Transverse colon (tissue), 4 donors: ENCODE data around the gene KYNU.

Source experiments
- POLR2A ChIP-seq: fragments of 450-650 bp; IDR thresholded peaks from one replicate; pipeline ENCODE4 v1.6.1; 2016; ENCODE audit warnings: antibody characterized with exemption, mild to moderate bottlenecking, moderate library complexity
- POLR2AphosphoS5 ChIP-seq, 3 donors: sonication (generic); formaldehyde crosslinking; IDR thresholded peaks; one replicate each; pipeline ENCODE4 v1.6.1; 2016; ENCODE audit warnings: antibody characterized with exemption in 3 of 3
- TF ChIP-seq, protein P1 (sequence below), 5 experiments: fragments of 200-600 bp in 3 of 5; fragments of 450-650 bp in 2 of 5; sonication (generic) in 3 of 5; IDR thresholded peaks; 1 replicate in 2 of 5; 2 replicates in 3 of 5; pipeline ENCODE4 v1.5.1; 2016 to 2017; ENCODE audit warnings: antibody characterized with exemption in 5 of 5, inconsistent platforms in 3 of 5, mild to moderate bottlenecking in 2 of 5, moderate library complexity in 1 of 5

DNA sequence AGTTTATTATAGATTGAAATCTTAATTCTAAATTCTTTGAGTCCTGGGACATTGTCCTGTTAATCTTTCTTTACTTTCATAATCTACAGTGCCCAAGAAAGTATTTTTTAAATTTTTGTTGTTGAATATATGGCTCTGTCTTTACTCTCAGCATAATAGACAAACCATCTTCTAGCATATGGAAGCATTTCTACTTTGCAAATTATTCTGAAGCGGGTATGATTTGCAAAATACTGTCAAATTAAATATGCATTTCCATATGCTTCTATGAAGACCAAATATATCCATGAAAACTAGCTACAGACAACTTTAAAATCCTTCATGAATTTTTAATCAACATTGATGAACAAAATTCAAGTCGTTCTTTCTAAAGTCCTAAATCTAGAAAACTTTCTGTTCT, 117.2 kb downstream of the KYNU start:
- TF ChIP-seq, protein P1, sequence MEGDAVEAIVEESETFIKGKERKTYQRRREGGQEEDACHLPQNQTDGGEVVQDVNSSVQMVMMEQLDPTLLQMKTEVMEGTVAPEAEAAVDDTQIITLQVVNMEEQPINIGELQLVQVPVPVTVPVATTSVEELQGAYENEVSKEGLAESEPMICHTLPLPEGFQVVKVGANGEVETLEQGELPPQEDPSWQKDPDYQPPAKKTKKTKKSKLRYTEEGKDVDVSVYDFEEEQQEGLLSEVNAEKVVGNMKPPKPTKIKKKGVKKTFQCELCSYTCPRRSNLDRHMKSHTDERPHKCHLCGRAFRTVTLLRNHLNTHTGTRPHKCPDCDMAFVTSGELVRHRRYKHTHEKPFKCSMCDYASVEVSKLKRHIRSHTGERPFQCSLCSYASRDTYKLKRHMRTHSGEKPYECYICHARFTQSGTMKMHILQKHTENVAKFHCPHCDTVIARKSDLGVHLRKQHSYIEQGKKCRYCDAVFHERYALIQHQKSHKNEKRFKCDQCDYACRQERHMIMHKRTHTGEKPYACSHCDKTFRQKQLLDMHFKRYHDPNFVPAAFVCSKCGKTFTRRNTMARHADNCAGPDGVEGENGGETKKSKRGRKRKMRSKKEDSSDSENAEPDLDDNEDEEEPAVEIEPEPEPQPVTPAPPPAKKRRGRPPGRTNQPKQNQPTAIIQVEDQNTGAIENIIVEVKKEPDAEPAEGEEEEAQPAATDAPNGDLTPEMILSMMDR (IDR thresholded peaks at IDR 0.05): no peak
- TF ChIP-seq POLR2A (no peak), POLR2AphosphoS5 (IDR thresholded peaks at IDR 0.05) (no peak)
